Bronchial epithelial cell (primary cell): ENCODE results near the gene SCAPER. TPM values are rescaled to one million over a fixed set of nuclear protein-coding genes. Genes with fewer than 3 reads are reported as not detected.
"Not testable (repeated sequence)": the region's sequence is repeated elsewhere in the genome, so short reads cannot be mapped to it uniquely, and the experiment has no call there.

Source experiments
- DNase-seq: peaks from one replicate; pipeline ENCODE4 v3.0.0-alpha.2; 2010; ENCODE audit warnings: low read depth
- FAIRE-seq: peaks from 2 replicates; lab custom pipeline; 2011; peaks lifted over from hg19 to GRCh38; lab: Jason Lieb, UNC
- H3K27me3 ChIP-seq: 2 replicates; pipeline ENCODE4 v1.5.1; 2011; ENCODE audit warnings: low read length; ENCODE audit not compliant: control insufficient read depth, insufficient read depth
- H3K36me3 ChIP-seq: 2 replicates; pipeline ENCODE4 v1.5.1; 2011; ENCODE audit warnings: low read length; ENCODE audit not compliant: control insufficient read depth, insufficient read depth
- H3K4me3 ChIP-seq: 2 replicates; pipeline ENCODE4 v1.5.1; 2011; ENCODE audit warnings: mild to moderate bottlenecking, low read depth, low read length, control low read depth
- CTCF ChIP-seq: IDR thresholded peaks from 2 replicates; pipeline ENCODE4 v1.5.1; 2011; ENCODE audit warnings: mild to moderate bottlenecking, moderate library complexity, low read length, control low read depth, inconsistent platforms; ENCODE audit not compliant: insufficient read depth, severe bottlenecking
- total RNA-seq: library from RNA; depleted of rRNA; stranded (reverse); fragments of >200 nt; gene quantifications from 2 replicates; pipeline ENCODE4 v1.2.1, GENCODE V29; 2014

SCAPER gene
- total RNA-seq, 1 donor from 2014 or later, result 6.3 TPM

- FAIRE-seq, result no peak
- no peaks in the 10 kb centered on the region for H3K27me3 ChIP-seq
- TF ChIP-seq CTCF, result no peak
- no peak overlapping the region for H3K4me3 ChIP-seq
- DNase-seq, result no peak
- H3K36me3 ChIP-seq, result no peaks in the 10 kb centered on the region
Measured at GRCh38 chr15:76718863-76719262, 186.3 kb downstream of the SCAPER start.

GRCh38 chr15:76714950-76715349 lies 190.2 kb downstream of the SCAPER start:
- no peak for TF ChIP-seq CTCF
- H3K36me3 ChIP-seq, result no peaks in the 10 kb centered on the region
- H3K27me3 ChIP-seq, result no peaks in the 10 kb centered on the region
- FAIRE-seq (no peak), DNase-seq (no peak)
- no peak overlapping the region for H3K4me3 ChIP-seq

GRCh38 chr15:76711351-76711827 lies 193.8 kb downstream of the SCAPER start:
- no peak for FAIRE-seq
- H3K4me3 ChIP-seq, result no peak overlapping the region

GRCh38 chr15:76704032-76704431 lies 201.1 kb downstream of the SCAPER start:
- H3K27me3 ChIP-seq, H3K4me3 ChIP-seq, H3K36me3 ChIP-seq, DNase-seq, FAIRE-seq: not testable (repeated sequence)

More at GRCh38 chr15:76711351-76711827, 193.8 kb downstream of the SCAPER start:
- TF ChIP-seq CTCF, result no peak
- H3K27me3 ChIP-seq, result no peaks in the 10 kb centered on the region
- no peak for DNase-seq
- no peaks in the 10 kb centered on the region for H3K36me3 ChIP-seq

GRCh38 chr15:76696840-76697239 lies 208.3 kb downstream of the SCAPER start:
- Histone ChIP-seq H3K27me3 (no peaks in the 10 kb centered on the region), H3K4me3 (no peak overlapping the region), H3K36me3 (peaks cover 2% of the 10 kb centered on the region)
- TF ChIP-seq CTCF, result no peak
- DNase-seq, result no peak
- no peak for FAIRE-seq

- H3K4me3 ChIP-seq, FAIRE-seq, DNase-seq, H3K27me3 ChIP-seq, H3K36me3 ChIP-seq: not testable (repeated sequence)
Measured at GRCh38 chr15:76692546-76692945, 212.6 kb downstream of the SCAPER start.

- H3K36me3 ChIP-seq, H3K27me3 ChIP-seq, DNase-seq, FAIRE-seq, H3K4me3 ChIP-seq: not testable (repeated sequence)
Measured at GRCh38 chr15:76687592-76687991, 217.5 kb downstream of the SCAPER start.
